Endothelial cell of umbilical vein (primary cell): ENCODE measurements around the gene IL17RD. TPM values are rescaled to one million over a fixed set of nuclear protein-coding genes. Genes with fewer than 3 reads are reported as not detected.

ENCODE experiments used
- BruUV-seq: library from RNA; stranded (reverse); fragments of 400-500 nt; replicated peaks from 2 replicates; lab custom pipeline; 2021; lab: Mats Ljungman, UMichigan
- CTCF ChIA-PET: fragments of 300-600, 350-600 bp; sonication (Branson Sonifier 250); formaldehyde crosslinking; loops from one replicate; lab custom pipeline; 2021; ENCODE audit warnings: antibody characterized with exemption, inconsistent platforms; lab: Charles Lee
- POLR2A ChIA-PET: fragments of 300-600, 350-600 bp; sonication (Branson Sonifier 250); formaldehyde crosslinking; loops from one replicate; lab custom pipeline; 2021; ENCODE audit warnings: antibody characterized with exemption, inconsistent platforms; lab: Charles Lee
- DNase-seq: peaks from one replicate; pipeline ENCODE4 v3.0.0-alpha.2; 2011; ENCODE audit warnings: low read depth, low spot score
- FAIRE-seq: peaks from 2 replicates; lab custom pipeline; 2011; peaks lifted over from hg19 to GRCh38; lab: Jason Lieb, UNC
- H2AFZ ChIP-seq: 2 replicates; pipeline ENCODE4 v1.6.0; 2012; ENCODE audit warnings: low read depth, low read length, control low read depth, inconsistent platforms
- H3K27ac ChIP-seq: 2 replicates; pipeline ENCODE4 v1.5.1; 2011; ENCODE audit warnings: low read depth, mild to moderate bottlenecking, control low read depth, low read length, moderate library complexity; ENCODE audit not compliant: insufficient read depth
- H3K27me3 ChIP-seq, 2 experiments: 2 replicates each; pipeline versions ENCODE4 v1.6.0 to v1.6.1; 2011; ENCODE audit warnings: low read length in 2 of 2, mixed read lengths in 1 of 2; ENCODE audit not compliant: control insufficient read depth in 2 of 2, insufficient read depth in 2 of 2
- H3K36me3 ChIP-seq, 2 experiments: 2 replicates in 1 of 2; 3 replicates in 1 of 2; pipeline ENCODE4 v1.5.1; 2011; ENCODE audit warnings: low read length in 2 of 2, mild to moderate bottlenecking in 1 of 2, moderate library complexity in 1 of 2; ENCODE audit not compliant: control insufficient read depth in 2 of 2, insufficient read depth in 2 of 2; ENCODE audit errors: extremely low read depth in 1 of 2
- H3K4me1 ChIP-seq: 3 replicates; pipeline ENCODE4 v1.5.1; 2011; ENCODE audit warnings: mild to moderate bottlenecking, low read length; ENCODE audit not compliant: control insufficient read depth, insufficient read depth; ENCODE audit errors: extremely low read depth
- H3K4me2 ChIP-seq: 2 replicates; pipeline ENCODE4 v1.6.1; 2011; ENCODE audit warnings: low read length, control low read depth, mixed read lengths; ENCODE audit not compliant: insufficient read depth
- H3K4me3 ChIP-seq, 3 experiments: fragments of 200-600 bp in 1 of 3; sonication (generic), shearing (Covaris generic) in 1 of 3; replicated peaks in 1 of 3; 2 replicates each; pipeline ENCODE4 v1.5.1; 2011 to 2016; ENCODE audit warnings: control low read depth in 3 of 3, low read length in 3 of 3, mild to moderate bottlenecking in 2 of 3, inconsistent platforms in 1 of 3, low read depth in 1 of 3, moderate library complexity in 1 of 3; ENCODE audit not compliant: insufficient read depth in 1 of 3
- H3K79me2 ChIP-seq: 2 replicates; pipeline ENCODE4 v1.6.0; 2012; ENCODE audit warnings: low read length, inconsistent platforms; ENCODE audit not compliant: control insufficient read depth, insufficient read depth
- H3K9ac ChIP-seq: replicated peaks from 2 replicates; pipeline ENCODE3; 2011; ENCODE audit warnings: low read length, control low read depth; ENCODE audit not compliant: insufficient read depth; ENCODE audit errors: extremely low read depth
- H3K9me1 ChIP-seq: replicated peaks from 3 replicates; pipeline ENCODE4 v1.6.0; 2011; ENCODE audit warnings: mild to moderate bottlenecking, low read length; ENCODE audit not compliant: control insufficient read depth, insufficient read depth; ENCODE audit errors: extremely low read depth
- H3K9me3 ChIP-seq: replicated peaks from 2 replicates; pipeline ENCODE4 v1.5.1; 2012; ENCODE audit warnings: low read length, inconsistent platforms; ENCODE audit not compliant: control insufficient read depth, insufficient read depth
- H4K20me1 ChIP-seq: replicated peaks from 2 replicates; pipeline ENCODE3; 2011; ENCODE audit warnings: mild to moderate bottlenecking, low read length; ENCODE audit not compliant: control insufficient read depth, insufficient read depth; ENCODE audit errors: extremely low read depth
- EZH2 ChIP-seq: IDR thresholded peaks from 2 replicates; pipeline ENCODE4 v1.6.1; 2012; ENCODE audit warnings: borderline replicate concordance, low read depth, mild to moderate bottlenecking, moderate library complexity, low read length, inconsistent platforms; ENCODE audit not compliant: severe bottlenecking
- FOS ChIP-seq: IDR thresholded peaks from 2 replicates; pipeline ENCODE4 v1.6.1; 2011; ENCODE audit warnings: mild to moderate bottlenecking, low read length, moderate library complexity, borderline replicate concordance; ENCODE audit not compliant: insufficient read depth
- GATA2 ChIP-seq: IDR thresholded peaks from 2 replicates; pipeline ENCODE4 v1.7.0; 2011; ENCODE audit warnings: low read depth, mild to moderate bottlenecking, moderate library complexity, mixed read lengths, low read length; ENCODE audit not compliant: insufficient read length, insufficient read depth
- JUN ChIP-seq: IDR thresholded peaks from 2 replicates; pipeline ENCODE4 v1.6.1; 2011; ENCODE audit warnings: borderline replicate concordance, low read depth; ENCODE audit not compliant: insufficient read length, insufficient read depth
- MYC ChIP-seq: IDR thresholded peaks from one replicate; pipeline ENCODE4 v1.6.1; 2011; ENCODE audit warnings: mild to moderate bottlenecking, low read depth, low read length
- POLR2A ChIP-seq: IDR thresholded peaks from 2 replicates; pipeline ENCODE4 v1.6.1; 2012; ENCODE audit warnings: low read depth, mild to moderate bottlenecking, control low read depth, low read length
- POLR2AphosphoS5 ChIP-seq: IDR thresholded peaks from 2 replicates; pipeline ENCODE4 v1.6.1; 2012; ENCODE audit warnings: low read depth, mild to moderate bottlenecking, control low read depth, low read length, moderate library complexity; ENCODE audit not compliant: insufficient read depth
- dilution Hi-C: fragments of 300-500 bp; cut with MboI; formaldehyde crosslinking; loops from one replicate; pipeline ENCODE4 v1.15.0; 2019; ENCODE audit warnings: low sequenced_read_pairs; ENCODE audit not compliant: extremely low pct_ligation_motif_present
- intact Hi-C: fragments of 100-400 bp; cut with micrococcal nuclease; formaldehyde crosslinking; loops from one replicate; pipeline ENCODE4 v1.10.0; 2022
- polyA plus RNA-seq, 4 experiments: library from polyadenylated mRNA; depleted of rRNA in 3 of 4; stranded (reverse) in 3 of 4; unstranded in 1 of 4; fragments of >200 nt; gene quantifications; 2 replicates each; pipeline versions ENCODE4 v1.2.1 to v1.2.3, GENCODE V29; 2011 to 2012; ENCODE audit warnings: missing spikeins in 1 of 4
- total RNA-seq: library from RNA; stranded (reverse); gene quantifications from 2 replicates; pipeline ENCODE4 v1.2.3, GENCODE V29; 2021
- TF ChIP-seq, protein P1 (sequence below): IDR thresholded peaks from 2 replicates; pipeline ENCODE4 v1.6.1; 2011; ENCODE audit not compliant: insufficient read depth, insufficient read length
- TF ChIP-seq, protein P2 (sequence below), 2 donors: IDR thresholded peaks; 1 replicate in 1 of 2; 2 replicates in 1 of 2; pipeline ENCODE4 v1.5.1; 2011; ENCODE audit warnings: low read length in 2 of 2, mild to moderate bottlenecking in 2 of 2, moderate library complexity in 2 of 2, control low read depth in 1 of 2, inconsistent platforms in 1 of 2, low read depth in 1 of 2; ENCODE audit not compliant: insufficient read depth in 1 of 2; ENCODE audit errors: extremely low read depth in 1 of 2

Gene IL17RD
- total and polyA plus RNA-seq, 2 donors (not counting 3 experiments of a cell fraction or from before 2014, with no cell fraction given), result 0.36 to 0.93 TPM

DNA sequence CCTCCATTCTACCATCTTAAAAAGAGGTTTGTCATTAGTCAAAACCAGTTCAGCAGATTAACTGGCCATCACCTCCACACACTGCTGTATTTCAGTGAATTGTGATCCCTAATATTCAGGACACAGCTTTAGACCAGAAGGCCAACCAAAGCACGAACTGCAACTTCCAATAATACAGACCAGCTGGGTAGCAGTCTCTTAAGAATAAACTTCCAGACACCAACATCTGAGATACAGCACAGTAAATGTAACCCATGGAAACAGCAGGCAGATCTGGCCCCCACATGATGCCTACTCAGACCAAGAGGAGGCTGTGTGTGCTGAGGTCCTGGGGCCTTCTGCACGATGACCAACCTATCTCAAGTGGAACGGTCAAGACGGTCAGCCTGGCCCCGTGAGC lies 69.8 kb downstream of the IL17RD start:
- Histone ChIP-seq H4K20me1 (no peaks in the 10 kb centered on the region), H3K4me2 (no peak overlapping the region), H3K9ac (no peak overlapping the region), H3K27me3 (peaks cover 0 to 5% of the 10 kb centered on the region in 2 experiments), H3K9me3 (no peaks in the 10 kb centered on the region), H3K4me3 (no peak overlapping the region), H3K36me3 (no peaks in the 10 kb centered on the region), H3K9me1 (no peaks in the 10 kb centered on the region), H2AFZ (no peak overlapping the region), H3K4me1 (peaks cover 6% of the 10 kb centered on the region), H3K27ac (no peak overlapping the region), H3K79me2 (no peaks in the 10 kb centered on the region)
- ChIA-PET CTCF (interaction anchor here (0.9 to 2.1 kb wide), 5 partner anchors 9 to 107 kb away, joined by 3 to 6 read pairs (median 4); no protein-coding TSS in a partner anchor), POLR2A (no interaction called here)
- DNase-seq, result no peak
- intact Hi-C loops, result no loop called here
- dilution Hi-C loops, result no loop called here
- no peak for FAIRE-seq
- TF ChIP-seq GATA2 (no peak), POLR2AphosphoS5 (no peak), MYC (no peak), JUN (no peak), FOS (no peak), POLR2A (no peak), EZH2 (no peak)
- TF ChIP-seq, protein P1, sequence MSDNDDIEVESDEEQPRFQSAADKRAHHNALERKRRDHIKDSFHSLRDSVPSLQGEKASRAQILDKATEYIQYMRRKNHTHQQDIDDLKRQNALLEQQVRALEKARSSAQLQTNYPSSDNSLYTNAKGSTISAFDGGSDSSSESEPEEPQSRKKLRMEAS, result no peak
- TF ChIP-seq, protein P2, sequence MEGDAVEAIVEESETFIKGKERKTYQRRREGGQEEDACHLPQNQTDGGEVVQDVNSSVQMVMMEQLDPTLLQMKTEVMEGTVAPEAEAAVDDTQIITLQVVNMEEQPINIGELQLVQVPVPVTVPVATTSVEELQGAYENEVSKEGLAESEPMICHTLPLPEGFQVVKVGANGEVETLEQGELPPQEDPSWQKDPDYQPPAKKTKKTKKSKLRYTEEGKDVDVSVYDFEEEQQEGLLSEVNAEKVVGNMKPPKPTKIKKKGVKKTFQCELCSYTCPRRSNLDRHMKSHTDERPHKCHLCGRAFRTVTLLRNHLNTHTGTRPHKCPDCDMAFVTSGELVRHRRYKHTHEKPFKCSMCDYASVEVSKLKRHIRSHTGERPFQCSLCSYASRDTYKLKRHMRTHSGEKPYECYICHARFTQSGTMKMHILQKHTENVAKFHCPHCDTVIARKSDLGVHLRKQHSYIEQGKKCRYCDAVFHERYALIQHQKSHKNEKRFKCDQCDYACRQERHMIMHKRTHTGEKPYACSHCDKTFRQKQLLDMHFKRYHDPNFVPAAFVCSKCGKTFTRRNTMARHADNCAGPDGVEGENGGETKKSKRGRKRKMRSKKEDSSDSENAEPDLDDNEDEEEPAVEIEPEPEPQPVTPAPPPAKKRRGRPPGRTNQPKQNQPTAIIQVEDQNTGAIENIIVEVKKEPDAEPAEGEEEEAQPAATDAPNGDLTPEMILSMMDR (IDR thresholded peaks at IDR 0.05; ENCODE audit: extremely low read depth in 1 of 2, insufficient read depth in 1 of 2, low read depth in 1 of 2, low read length in 2 of 2), result no peak
- no TSS peak for BruUV-seq
